Ectodermal cell (in vitro differentiated cells): ENCODE measurements around the gene ELF2.

Experiments used
- H3K27ac ChIP-seq: 2 replicates; pipeline ENCODE4 v1.7.0; 2013; ENCODE audit warnings: mild to moderate bottlenecking, low read depth, low read length; ENCODE audit not compliant: insufficient read depth, poor library complexity, severe bottlenecking
- H3K27me3 ChIP-seq: 2 replicates; pipeline ENCODE4 v1.7.0; 2013; ENCODE audit warnings: mild to moderate bottlenecking, low read length; ENCODE audit not compliant: insufficient read depth, control insufficient read depth, poor library complexity, severe bottlenecking
- H3K36me3 ChIP-seq: one replicate; pipeline ENCODE4 v1.7.0; 2013; ENCODE audit warnings: low read length; ENCODE audit not compliant: control insufficient read depth, insufficient read depth
- H3K4me1 ChIP-seq: one replicate; pipeline ENCODE4 v1.7.0; 2013; ENCODE audit warnings: low read length; ENCODE audit not compliant: control insufficient read depth, insufficient read depth
- H3K4me3 ChIP-seq: 2 replicates; pipeline ENCODE4 v1.7.0; 2013; ENCODE audit warnings: low read depth, low read length, control low read depth; ENCODE audit not compliant: insufficient read depth
- H3K9me3 ChIP-seq: 2 replicates; pipeline ENCODE4 v1.7.0; 2013; ENCODE audit warnings: mild to moderate bottlenecking, low read length, moderate library complexity; ENCODE audit not compliant: control insufficient read depth
- WGBS, 2 experiments: methylation state at CpG; one replicate each; pipeline ENCODE4 v1.1.7; 2013; ENCODE audit warnings: missing lambda C conversion rate in 2 of 2; 5-methylcytosine and 5-hydroxymethylcytosine counted together

The ELF2 gene

DNA sequence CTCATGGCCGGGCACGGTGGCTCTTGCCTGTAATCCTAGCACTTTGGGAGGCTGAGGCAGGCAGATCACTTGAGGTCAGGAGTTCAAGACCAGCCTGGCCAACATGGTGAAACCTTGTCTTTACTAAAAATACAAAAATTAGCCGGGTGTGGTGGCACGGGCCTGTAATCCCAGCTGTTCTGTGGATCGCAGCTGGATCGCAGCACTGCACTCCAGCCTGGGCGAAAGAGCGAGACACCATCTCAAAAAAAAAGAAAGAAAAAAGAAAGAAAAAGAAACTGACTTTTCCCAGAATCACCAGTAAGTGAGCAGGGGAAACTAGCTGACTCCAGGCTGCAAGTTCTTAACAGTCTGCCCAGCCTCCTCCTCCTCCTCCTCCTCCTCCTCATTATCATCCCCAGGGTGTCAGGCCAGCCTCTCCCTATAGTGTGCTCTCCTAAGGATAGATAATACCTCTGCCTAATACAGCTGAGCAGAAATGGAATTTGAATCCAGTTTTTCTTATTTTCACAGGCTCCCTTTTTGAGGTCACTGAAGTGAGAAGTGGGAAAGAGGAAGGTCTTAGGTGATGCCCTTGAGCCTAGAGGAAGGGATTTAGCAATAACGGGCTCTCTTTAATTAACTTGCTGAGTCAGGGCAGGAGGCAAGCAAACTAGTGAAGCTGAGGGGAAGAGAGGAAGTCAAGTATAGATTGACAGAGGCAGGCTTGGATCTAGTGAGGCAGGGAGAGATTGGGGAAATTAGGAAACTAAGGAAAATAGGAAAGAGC, 11.8 kb upstream of the ELF2 start:
- Histone ChIP-seq H3K9me3 (no peaks in the 10 kb centered on the region), H3K27me3 (no peaks in the 10 kb centered on the region), H3K27ac (no peak overlapping the region), H3K4me3 (no peak overlapping the region), H3K36me3 (no peaks in the 10 kb centered on the region), H3K4me1 (peaks cover 3% of the 10 kb centered on the region)
- WGBS, 2 experiments: 84% methylated on average over 9 of the region's 9 CpGs

- Histone ChIP-seq H3K27ac (no peak overlapping the region), H3K36me3 (no peaks in the 10 kb centered on the region), H3K4me1 (peaks cover under 1% of the 10 kb centered on the region), H3K4me3 (no peak overlapping the region), H3K27me3 (no peaks in the 10 kb centered on the region), H3K9me3 (no peaks in the 10 kb centered on the region)
Observed at GRCh38 chr4:139184129-139184528, 7.1 kb upstream of the ELF2 start.

GRCh38 chr4:139177869-139178619, 1.0 kb upstream of the ELF2 start:
- Histone ChIP-seq H3K4me3 (peak overlapping the region; percentile 47), H3K27ac (peak overlapping the region; percentile 100), H3K36me3 (no peaks in the 10 kb centered on the region), H3K27me3 (peaks cover 7% of the 10 kb centered on the region), H3K4me1 (no peaks in the 10 kb centered on the region), H3K9me3 (no peaks in the 10 kb centered on the region)
- 0% methylated on average over 70 of the region's 70 CpGs for whole genome bisulfite sequencing, 2 experiments

GRCh38 chr4:139176302-139177048, 543 bp downstream of the ELF2 start:
- Histone ChIP-seq H3K4me1 (no peaks in the 10 kb centered on the region), H3K36me3 (no peaks in the 10 kb centered on the region), H3K27ac (peak overlapping the region; percentile 96), H3K27me3 (peaks cover 7% of the 10 kb centered on the region), H3K9me3 (no peaks in the 10 kb centered on the region), H3K4me3 (peak overlapping the region; percentile 47)
- 0% methylated on average over 89 of the region's 89 CpGs for WGBS, 2 experiments

- H3K27me3 ChIP-seq: peaks cover 7% of the 10 kb centered on the region
- peak overlapping the region; percentile 47 for H3K4me3 ChIP-seq
- 3 to 4% methylated on average over 26 of the region's 26 CpGs for WGBS, 2 experiments
- H3K9me3 ChIP-seq: no peaks in the 10 kb centered on the region
- H3K4me1 ChIP-seq: no peaks in the 10 kb centered on the region
- H3K36me3 ChIP-seq: no peaks in the 10 kb centered on the region
- H3K27ac ChIP-seq: peak overlapping the region; percentile 96
Observed at GRCh38 chr4:139175646-139176301, 1.2 kb downstream of the ELF2 start.

- H3K4me3 ChIP-seq: no peak overlapping the region
- H3K4me1 ChIP-seq: no peaks in the 10 kb centered on the region
- H3K36me3 ChIP-seq: no peaks in the 10 kb centered on the region
- H3K27me3 ChIP-seq: peaks cover 7% of the 10 kb centered on the region
- H3K9me3 ChIP-seq: no peaks in the 10 kb centered on the region
- 73 to 74% methylated on average over 6 to 7 of the region's 7 CpGs for WGBS, 2 experiments
- H3K27ac ChIP-seq: no peak overlapping the region
Observed at GRCh38 chr4:139171876-139172691, 4.9 kb downstream of the ELF2 start.

DNA sequence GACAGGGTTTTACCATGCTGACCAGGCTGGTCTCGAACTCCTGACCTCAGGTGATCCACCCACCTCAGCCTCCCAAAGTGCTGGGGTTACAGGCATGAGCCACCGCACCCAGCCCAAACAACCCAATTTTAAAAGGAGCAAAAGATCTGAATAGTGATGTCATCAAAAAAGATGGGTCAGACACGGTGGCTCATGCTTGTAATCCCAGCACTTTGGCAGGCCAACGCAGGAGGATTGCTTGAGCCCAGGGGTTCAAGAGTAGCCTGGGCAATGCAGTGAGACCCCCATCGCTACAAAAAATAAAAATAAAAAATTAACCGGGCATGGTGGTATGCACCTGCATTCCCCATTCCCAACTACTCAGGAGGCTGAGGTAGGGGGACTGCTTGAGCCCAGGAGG, 6.1 kb downstream of the ELF2 start:
- Histone ChIP-seq H3K9me3 (no peaks in the 10 kb centered on the region), H3K4me3 (no peak overlapping the region), H3K27me3 (peaks cover 7% of the 10 kb centered on the region), H3K4me1 (no peaks in the 10 kb centered on the region), H3K27ac (no peak overlapping the region), H3K36me3 (no peaks in the 10 kb centered on the region)
- 88 to 92% methylated on average over 6 of the region's 6 CpGs for WGBS, 2 experiments

DNA sequence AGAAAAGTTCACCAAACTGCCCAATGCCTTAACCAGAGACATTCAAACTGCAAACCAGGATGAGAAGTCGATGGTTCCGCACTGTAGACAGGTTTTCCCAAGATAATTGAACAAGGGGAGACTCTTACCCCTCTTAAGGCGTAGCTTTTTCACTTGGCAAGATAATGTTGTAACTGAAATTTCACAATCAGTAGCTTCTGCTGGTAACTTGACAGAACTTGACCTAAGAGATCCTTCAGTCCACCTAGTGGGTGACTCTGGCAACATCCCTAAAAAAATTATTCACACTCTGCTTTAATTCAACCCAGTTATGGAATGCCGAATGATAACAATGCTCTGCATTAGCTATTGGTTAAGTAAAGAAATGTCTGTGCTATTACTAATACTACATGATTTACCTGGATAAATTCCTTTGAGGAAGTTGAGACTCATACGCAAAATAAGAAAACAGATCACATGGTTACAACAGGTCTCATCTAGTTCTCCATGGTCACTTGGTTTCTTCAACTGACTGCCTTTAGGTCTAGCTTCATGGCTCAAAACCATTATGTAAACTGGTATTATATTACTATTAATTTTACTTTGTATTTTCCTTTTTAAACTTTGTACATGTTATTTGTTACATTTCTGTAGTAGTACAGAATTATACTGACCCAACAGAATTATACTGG, 9.1 kb downstream of the ELF2 start:
- H3K27me3 ChIP-seq: no peaks in the 10 kb centered on the region
- H3K27ac ChIP-seq: no peak overlapping the region
- 84 to 89% methylated on average over 4 of the region's 5 CpGs for WGBS, 2 experiments
- H3K9me3 ChIP-seq: no peaks in the 10 kb centered on the region
- H3K4me1 ChIP-seq: no peaks in the 10 kb centered on the region
- no peaks in the 10 kb centered on the region for H3K36me3 ChIP-seq
- H3K4me3 ChIP-seq: no peak overlapping the region

- Histone ChIP-seq H3K9me3 (no peaks in the 10 kb centered on the region), H3K4me1 (no peaks in the 10 kb centered on the region), H3K4me3 (no peak overlapping the region), H3K27ac (no peak overlapping the region), H3K36me3 (no peaks in the 10 kb centered on the region), H3K27me3 (no peaks in the 10 kb centered on the region)
- 91 to 100% methylated on average over 1 of the region's 1 CpG for WGBS, 2 experiments
Observed at GRCh38 chr4:139164731-139165130, 12.3 kb downstream of the ELF2 start.
